Ascending aorta (tissue), 2 donors: ENCODE measurements around the gene TNFRSF8. TPM values are rescaled to one million over a fixed set of nuclear protein-coding genes. Genes with fewer than 3 reads are reported as not detected.

ENCODE experiments used
- DNase-seq, 2 donors: peaks; one replicate each; pipeline ENCODE4 v3.0.0-alpha.2; 2019; ENCODE audit warnings: low spot score in 2 of 2
- H3K27ac ChIP-seq, 2 donors: fragments of 200-600 bp; sonication (generic); one replicate each; pipeline ENCODE4 v1.5.1; 2016 to 2017; ENCODE audit warnings: mild to moderate bottlenecking in 1 of 2
- H3K27me3 ChIP-seq: fragments of 200-600 bp; sonication (generic); one replicate; pipeline ENCODE4 v1.5.1; 2017
- H3K36me3 ChIP-seq, 2 donors: fragments of 200-600 bp; sonication (generic); one replicate each; pipeline ENCODE4 v1.5.1; 2016
- H3K4me1 ChIP-seq, 2 donors: fragments of 200-600 bp; sonication (generic); one replicate each; pipeline ENCODE4 v1.5.1; 2016 to 2017; ENCODE audit warnings: mild to moderate bottlenecking in 1 of 2
- H3K4me3 ChIP-seq, 2 donors: fragments of 200-600 bp; sonication (generic); one replicate each; pipeline ENCODE4 v1.5.1; 2016 to 2017; ENCODE audit warnings: mild to moderate bottlenecking in 1 of 2
- H3K9me3 ChIP-seq, 2 donors: fragments of 200-600 bp; sonication (generic); one replicate each; pipeline ENCODE4 v1.5.1; 2016
- CTCF ChIP-seq, 3 experiments: fragments of 200-600 bp in 2 of 3; fragments of 450-650 bp in 1 of 3; sonication (generic) in 2 of 3; IDR thresholded peaks; one replicate each; pipeline ENCODE4 v1.5.1; 2016 to 2019; ENCODE audit warnings: antibody characterized with exemption in 3 of 3, mild to moderate bottlenecking in 1 of 3, moderate library complexity in 1 of 3
- intact Hi-C: fragments of 100-400 bp; cut with DNase I; formaldehyde crosslinking; loops from one replicate; pipeline ENCODE4 v1.15.1; 2023
- total RNA-seq: library from RNA; depleted of rRNA; stranded (reverse); fragments of >200 nt; gene quantifications from one replicate; pipeline ENCODE4 v1.1.0, GENCODE V29; 2016

TNFRSF8 gene
- total RNA-seq, 1 donor from 2014 or later: 22.8 TPM

DNA sequence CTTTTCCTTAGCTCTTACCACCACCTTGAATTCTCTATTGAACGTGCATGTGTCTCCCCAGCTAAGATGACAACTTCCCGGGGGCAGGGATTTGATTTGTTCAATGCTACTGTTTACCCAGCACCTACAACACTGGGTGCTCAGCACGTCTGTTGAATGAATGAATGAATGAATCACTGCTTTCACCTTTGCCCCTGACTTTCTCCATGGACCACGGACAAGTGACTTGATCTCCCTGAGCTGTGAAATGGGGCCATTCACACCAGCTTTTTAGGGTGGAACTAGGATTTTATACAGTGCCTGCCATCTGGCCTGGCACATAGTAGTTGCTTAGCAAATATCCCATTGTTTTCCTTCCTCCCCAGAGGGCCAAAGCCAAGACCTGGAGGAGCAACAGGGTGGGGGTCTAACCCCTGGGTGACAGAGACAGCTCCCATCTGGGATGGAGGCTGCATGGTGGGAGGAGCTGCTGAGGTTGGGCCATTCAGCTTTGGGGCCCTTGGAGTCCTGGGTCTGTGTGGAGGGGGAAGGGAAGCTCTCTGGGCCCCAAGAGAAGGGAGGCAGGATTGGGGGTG lies 119.4 kb downstream of the TNFRSF8 start:
- peak overlapping the region in 1 of 2 donors; percentile 49 for H3K27ac ChIP-seq
- H3K9me3 ChIP-seq: no peaks in the 10 kb centered on the region
- H3K27me3 ChIP-seq: no peaks in the 10 kb centered on the region
- no peak for TF ChIP-seq CTCF (IDR thresholded peaks at IDR 0.05)
- peaks cover 0 to 10% of the 10 kb centered on the region in 2 donors for H3K4me1 ChIP-seq
- no peak for DNase-seq
- intact Hi-C loops: no loop called here
- H3K36me3 ChIP-seq: no peaks in the 10 kb centered on the region
- no peak overlapping the region for H3K4me3 ChIP-seq

DNA sequence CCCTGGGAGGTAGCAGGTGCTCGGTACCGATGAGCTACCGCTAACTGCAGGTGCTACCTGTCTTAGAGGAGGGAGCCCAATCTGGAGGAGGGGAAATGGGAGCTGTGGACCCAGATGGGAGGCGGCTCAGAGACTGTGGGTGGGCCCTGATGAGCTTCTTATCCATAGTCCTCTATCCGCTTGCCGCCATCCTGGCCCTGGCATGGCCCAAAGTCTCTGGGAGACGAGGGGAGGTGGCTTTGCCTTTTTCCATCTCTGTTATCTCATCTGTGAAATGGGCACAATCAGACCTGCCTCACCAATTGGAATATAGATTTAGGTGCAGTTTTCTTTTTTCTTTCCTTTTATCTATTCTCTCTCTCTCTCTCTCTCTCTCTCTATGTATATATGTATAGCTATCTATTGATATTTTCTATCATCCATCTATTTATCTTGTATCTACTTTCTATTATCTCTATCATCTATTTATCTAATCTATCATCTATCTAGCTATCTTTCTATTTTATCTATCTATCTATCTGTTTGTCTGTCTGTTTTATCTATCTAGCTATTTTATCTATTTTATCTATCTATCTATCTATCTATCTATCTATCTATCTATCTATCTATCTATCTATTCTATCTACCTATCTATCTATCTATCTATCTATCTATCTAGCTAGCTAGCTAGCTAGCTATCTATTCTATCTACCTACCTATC lies 120.1 kb downstream of the TNFRSF8 start:
- intact Hi-C loops: no loop called here
- peak overlapping the region; percentile 26 to 79 for H3K27ac ChIP-seq
- no peak for DNase-seq
- no peaks in the 10 kb centered on the region for H3K9me3 ChIP-seq
- peaks cover 0 to 10% of the 10 kb centered on the region in 2 donors for H3K4me1 ChIP-seq
- H3K27me3 ChIP-seq: no peaks in the 10 kb centered on the region
- H3K4me3 ChIP-seq: no peak overlapping the region
- no peak for TF ChIP-seq CTCF (IDR thresholded peaks at IDR 0.05)
- no peaks in the 10 kb centered on the region for H3K36me3 ChIP-seq

GRCh38 chr1:12184008-12184681 lies 121.0 kb downstream of the TNFRSF8 start:
- intact Hi-C loops: no loop called here
- Histone ChIP-seq H3K4me1 (peaks cover 0 to 10% of the 10 kb centered on the region in 2 donors), H3K36me3 (no peaks in the 10 kb centered on the region), H3K27ac (peak overlapping the region; percentile 79 to 81), H3K9me3 (no peaks in the 10 kb centered on the region), H3K4me3 (peak overlapping the region; percentile 4 to 29), H3K27me3 (no peaks in the 10 kb centered on the region)
- peak in 2 of 3 experiments; percentile 12 to 17 for TF ChIP-seq CTCF (IDR thresholded peaks at IDR 0.05)
- DNase-seq: peak; percentile 64 to 88

DNA sequence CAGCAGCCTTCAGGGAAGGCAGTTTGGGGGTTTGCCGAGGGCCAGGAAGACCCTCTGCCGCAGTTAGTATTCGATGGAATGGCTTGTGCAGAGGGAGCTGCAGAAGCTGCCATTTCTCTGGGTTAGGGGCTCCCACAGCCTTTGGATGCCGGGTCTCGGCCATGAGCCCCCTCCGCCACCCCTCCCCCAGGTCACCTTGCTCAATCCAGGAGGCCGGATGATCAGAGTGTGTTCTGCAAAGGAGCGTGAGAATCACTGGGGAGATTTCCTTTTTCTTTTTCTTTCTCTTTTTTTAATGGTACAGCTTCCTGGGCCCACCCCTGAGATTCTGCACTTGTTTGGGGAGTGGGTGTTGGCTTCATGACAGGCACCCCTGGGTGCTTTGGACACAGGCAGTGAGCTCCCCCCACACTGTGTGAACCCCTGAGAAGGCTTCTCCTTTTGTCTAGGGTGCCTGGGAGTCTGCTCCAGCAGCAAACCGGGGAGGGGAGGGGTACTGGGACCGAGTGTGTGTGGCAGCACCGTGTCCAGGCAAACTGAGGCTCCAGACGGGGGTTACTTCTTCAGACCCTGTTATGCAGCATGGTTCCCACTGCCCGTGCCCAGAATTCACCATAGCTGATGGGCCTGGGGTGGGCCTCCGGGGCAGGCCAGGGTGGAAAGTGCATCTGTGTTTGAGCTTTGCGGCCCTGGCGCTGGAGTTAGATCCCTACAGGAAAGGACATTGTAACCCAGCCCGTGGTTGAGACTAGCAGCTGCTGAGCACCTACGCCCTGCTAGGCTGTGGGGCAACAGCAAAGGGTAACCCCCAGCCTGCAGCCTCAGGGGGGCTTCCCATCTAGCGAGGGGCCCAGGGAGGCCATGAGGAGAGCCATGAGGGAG lies 122.2 kb downstream of the TNFRSF8 start:
- no peaks in the 10 kb centered on the region for H3K36me3 ChIP-seq
- peak overlapping the region; percentile 79 to 81 for H3K27ac ChIP-seq
- no peaks in the 10 kb centered on the region for H3K9me3 ChIP-seq
- no peak for DNase-seq
- no peak for TF ChIP-seq CTCF (IDR thresholded peaks at IDR 0.05)
- H3K4me1 ChIP-seq: peaks cover 0 to 10% of the 10 kb centered on the region in 2 donors
- peak overlapping the region in 1 of 2 donors; percentile 29 for H3K4me3 ChIP-seq
- H3K27me3 ChIP-seq: no peaks in the 10 kb centered on the region
- intact Hi-C loops: no loop called here

DNA sequence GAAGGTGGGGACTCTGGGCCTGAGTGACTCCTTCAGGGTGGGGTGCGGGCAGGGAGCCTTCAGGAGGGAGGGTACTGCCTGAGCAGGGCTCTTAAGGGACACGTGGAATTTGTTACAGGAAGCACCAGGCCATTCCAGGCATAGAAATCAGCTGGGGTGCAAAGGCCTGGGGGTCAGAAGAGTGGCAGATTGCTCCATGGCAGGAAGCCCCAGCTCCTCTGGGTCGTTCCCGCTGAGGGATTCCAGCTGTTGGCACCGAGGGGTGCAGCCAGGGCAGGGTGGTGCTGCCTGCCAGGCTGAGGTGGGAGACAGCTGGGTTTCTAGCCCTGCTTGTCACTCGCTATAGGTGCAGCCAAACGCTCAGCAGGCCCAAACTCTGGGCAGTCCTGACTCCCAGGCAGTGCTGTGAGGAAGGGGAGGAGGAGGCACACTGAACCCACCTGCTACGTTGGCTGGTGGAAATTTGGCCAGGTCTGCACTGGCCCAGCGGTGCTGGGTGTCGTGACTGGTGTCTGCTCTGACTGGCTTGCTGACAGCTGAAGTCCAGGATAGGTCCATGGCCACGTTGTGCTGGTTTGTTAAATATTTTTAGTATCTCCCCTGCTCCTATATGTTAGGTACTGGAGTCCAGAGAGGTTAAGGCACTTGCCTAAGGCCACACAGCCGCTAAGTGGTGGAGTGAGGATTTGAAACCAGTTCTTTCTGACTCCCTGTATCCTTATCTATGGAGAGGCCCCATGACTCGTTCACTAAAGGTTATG lies 123.0 kb downstream of the TNFRSF8 start:
- TF ChIP-seq CTCF (IDR thresholded peaks at IDR 0.05): no peak
- H3K4me1 ChIP-seq: peaks cover 0 to 10% of the 10 kb centered on the region in 2 donors
- intact Hi-C loops: no loop called here
- H3K27ac ChIP-seq: peak overlapping the region; percentile 79 to 81
- no peak overlapping the region for H3K4me3 ChIP-seq
- no peaks in the 10 kb centered on the region for H3K36me3 ChIP-seq
- no peaks in the 10 kb centered on the region for H3K9me3 ChIP-seq
- no peak for DNase-seq
- no peaks in the 10 kb centered on the region for H3K27me3 ChIP-seq
